Activated CD8-positive, alpha-beta memory T cell treated with anti-CD3 and anti-CD28 coated beads, Interleukin-2, amount 10 ng/mL, durations not matched to agents 7 days and 5 days (primary cell): ENCODE data around the gene PQBP1. TPM values are rescaled to one million over a fixed set of nuclear protein-coding genes. Genes with fewer than 3 reads are reported as not detected.
"Not testable (repeated sequence)": the region's sequence is repeated elsewhere in the genome, so short reads cannot be mapped to it uniquely, and the experiment has no call there.

Source experiments
- ATAC-seq: fragments of 150-1000 bp; cut with Tn5 transposase; one replicate; pipeline ENCODE4 v1.10.0; 2021; ENCODE audit warnings: moderate library complexity
- CTCF ChIA-PET: fragments of 350-600 bp; sonication (Branson Sonifier 250); formaldehyde crosslinking; loops from one replicate; lab custom pipeline; 2021; ENCODE audit warnings: antibody characterized with exemption; lab: Charles Lee
- DNase-seq: peaks from one replicate; pipeline ENCODE4 v3.0.0-alpha.2; 2020
- H3K27ac Mint-ChIP-seq: one replicate; pipeline ENCODE4 v1.8.0; 2021; ENCODE audit warnings: mild to moderate bottlenecking, mixed read lengths
- H3K27me3 Mint-ChIP-seq: one replicate; pipeline ENCODE4 v1.8.0; 2021; ENCODE audit warnings: mixed read lengths
- H3K36me3 Mint-ChIP-seq: one replicate; pipeline ENCODE4 v1.8.0; 2021; ENCODE audit warnings: mild to moderate bottlenecking, mixed read lengths
- H3K4me1 Mint-ChIP-seq: one replicate; pipeline ENCODE4 v1.8.0; 2021; ENCODE audit warnings: mixed read lengths
- H3K4me3 Mint-ChIP-seq: one replicate; pipeline ENCODE4 v1.8.0; 2021; ENCODE audit warnings: mild to moderate bottlenecking, moderate library complexity, mixed read lengths
- H3K9me3 Mint-ChIP-seq: one replicate; pipeline ENCODE4 v1.8.0; 2022; ENCODE audit warnings: low read depth, mixed read lengths
- total RNA-seq, 2 experiments: library from RNA; stranded (reverse); gene quantifications; one replicate each; pipeline ENCODE4 v1.2.3, GENCODE V29; 2021

PQBP1 gene, protein sequence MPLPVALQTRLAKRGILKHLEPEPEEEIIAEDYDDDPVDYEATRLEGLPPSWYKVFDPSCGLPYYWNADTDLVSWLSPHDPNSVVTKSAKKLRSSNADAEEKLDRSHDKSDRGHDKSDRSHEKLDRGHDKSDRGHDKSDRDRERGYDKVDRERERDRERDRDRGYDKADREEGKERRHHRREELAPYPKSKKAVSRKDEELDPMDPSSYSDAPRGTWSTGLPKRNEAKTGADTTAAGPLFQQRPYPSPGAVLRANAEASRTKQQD
- total RNA-seq = 10 to 100 TPM; 65.1 to 86.9 TPM

GRCh38 chrX:48897625-48898306, at the start of gene PQBP1, which contains the start of gene TIMM17B:
Gene PQBP1, plus strand, starts transcription at chrX:48897930. Its CDS starts 580 bp downstream, at chrX:48898510.
Gene TIMM17B, minus strand, starts transcription at chrX:48897768. Its CDS starts 19 bp downstream, at chrX:48897749.
- CTCF ChIA-PET = interaction anchor here (0.6 to 1.4 kb wide), 8 partner anchors 39 to 266 kb away, joined by 3 to 4 read pairs (median 3); no protein-coding TSS in a partner anchor
- peak within 1 kb of the TSS; percentile 80 for H3K4me3 Mint-ChIP-seq

DNA sequence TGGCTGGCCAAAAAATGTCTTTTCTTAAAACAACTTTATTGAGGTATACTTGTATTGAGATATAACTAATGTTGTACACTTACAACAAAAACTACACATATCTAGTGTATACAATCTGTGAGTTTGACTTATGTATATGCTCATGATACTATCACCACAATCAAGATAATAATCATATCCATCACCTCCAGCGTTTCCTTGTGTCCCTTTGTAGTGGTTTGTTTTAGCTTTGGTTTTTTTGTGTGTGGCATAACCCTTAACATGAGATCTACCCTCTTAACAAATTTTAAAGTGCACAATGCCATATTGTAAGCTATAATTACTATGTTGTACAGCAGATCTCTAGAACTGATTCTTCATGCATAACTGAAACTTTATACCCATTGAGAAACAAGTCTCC, 48.9 kb upstream of the PQBP1 start:
- no peak overlapping the region for H3K4me3 Mint-ChIP-seq
- CTCF ChIA-PET = no interaction called here
- H3K9me3 Mint-ChIP-seq = no peaks in the 10 kb centered on the region
- H3K36me3 Mint-ChIP-seq = peaks cover 1% of the 10 kb centered on the region
- ATAC-seq (no peak), DNase-seq (no peak)
- H3K27me3 Mint-ChIP-seq = peaks cover 5% of the 10 kb centered on the region
- peaks cover 3% of the 10 kb centered on the region for H3K4me1 Mint-ChIP-seq
- no peak overlapping the region for H3K27ac Mint-ChIP-seq

More at GRCh38 chrX:48897625-48898306, at the start of gene PQBP1, which contains the start of gene TIMM17B:
- ATAC-seq (peak; percentile 90), DNase-seq (peak; percentile 93)
- H3K9me3 Mint-ChIP-seq = no peaks in the 10 kb centered on the region
- H3K27ac Mint-ChIP-seq = peak within 1 kb of the TSS; percentile 97
- peaks cover 7% of the 10 kb centered on the region for H3K36me3 Mint-ChIP-seq
- no peaks in the 10 kb centered on the region for H3K27me3 Mint-ChIP-seq
- peaks cover 22% of the 10 kb centered on the region for H3K4me1 Mint-ChIP-seq

DNA sequence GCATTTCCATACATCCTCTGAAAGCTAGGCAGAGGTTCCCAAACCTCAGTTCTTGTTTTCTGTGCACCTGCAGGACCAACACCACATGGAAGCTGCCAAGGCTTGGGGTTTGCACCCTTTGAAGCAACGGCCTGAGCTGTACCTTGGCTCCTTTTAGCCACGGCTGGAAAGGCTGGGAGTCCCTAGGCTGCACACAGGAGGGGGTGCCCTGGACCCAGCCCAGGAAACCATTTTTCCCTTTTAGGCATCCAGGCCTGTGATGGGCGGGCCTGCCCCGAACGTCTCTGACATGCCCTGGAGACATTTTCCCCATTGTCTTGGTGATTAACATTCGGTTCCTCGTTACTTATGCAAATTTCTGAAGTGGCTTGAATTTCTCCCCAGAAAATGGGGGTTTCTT, 44.9 kb upstream of the PQBP1 start:
- H3K4me1 Mint-ChIP-seq = peaks cover 9% of the 10 kb centered on the region
- peaks cover 1% of the 10 kb centered on the region for H3K36me3 Mint-ChIP-seq
- no peaks in the 10 kb centered on the region for H3K9me3 Mint-ChIP-seq
- no peak overlapping the region for H3K4me3 Mint-ChIP-seq
- ATAC-seq (no peak), DNase-seq (no peak)
- H3K27me3 Mint-ChIP-seq = peaks cover 16% of the 10 kb centered on the region
- CTCF ChIA-PET = no interaction called here
- H3K27ac Mint-ChIP-seq = no peak overlapping the region

DNA sequence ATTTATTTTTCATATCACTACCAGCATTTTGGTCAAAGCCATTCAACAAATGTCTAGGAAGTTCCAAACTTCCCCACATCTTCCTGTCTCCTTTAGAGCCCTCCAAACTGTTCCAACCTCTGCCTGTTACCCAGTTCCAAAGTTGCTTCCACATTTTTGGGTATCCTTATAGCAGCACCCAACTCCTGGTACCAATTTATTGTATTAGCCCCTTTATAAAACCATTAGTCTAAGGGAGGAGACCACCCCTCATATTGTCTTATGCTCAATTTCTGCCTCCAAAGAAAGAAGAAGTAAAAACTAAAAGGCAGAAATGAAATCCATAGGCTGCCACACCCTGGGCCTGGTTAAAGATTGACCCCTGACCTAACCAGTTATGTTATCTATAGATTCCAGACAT, 44.2 kb upstream of the PQBP1 start:
- H3K27ac Mint-ChIP-seq, H3K4me3 Mint-ChIP-seq, ATAC-seq, CTCF ChIA-PET, H3K36me3 Mint-ChIP-seq, H3K4me1 Mint-ChIP-seq, H3K9me3 Mint-ChIP-seq, DNase-seq: not testable (repeated sequence)
- H3K27me3 Mint-ChIP-seq = peaks cover 16% of the 10 kb centered on the region

DNA sequence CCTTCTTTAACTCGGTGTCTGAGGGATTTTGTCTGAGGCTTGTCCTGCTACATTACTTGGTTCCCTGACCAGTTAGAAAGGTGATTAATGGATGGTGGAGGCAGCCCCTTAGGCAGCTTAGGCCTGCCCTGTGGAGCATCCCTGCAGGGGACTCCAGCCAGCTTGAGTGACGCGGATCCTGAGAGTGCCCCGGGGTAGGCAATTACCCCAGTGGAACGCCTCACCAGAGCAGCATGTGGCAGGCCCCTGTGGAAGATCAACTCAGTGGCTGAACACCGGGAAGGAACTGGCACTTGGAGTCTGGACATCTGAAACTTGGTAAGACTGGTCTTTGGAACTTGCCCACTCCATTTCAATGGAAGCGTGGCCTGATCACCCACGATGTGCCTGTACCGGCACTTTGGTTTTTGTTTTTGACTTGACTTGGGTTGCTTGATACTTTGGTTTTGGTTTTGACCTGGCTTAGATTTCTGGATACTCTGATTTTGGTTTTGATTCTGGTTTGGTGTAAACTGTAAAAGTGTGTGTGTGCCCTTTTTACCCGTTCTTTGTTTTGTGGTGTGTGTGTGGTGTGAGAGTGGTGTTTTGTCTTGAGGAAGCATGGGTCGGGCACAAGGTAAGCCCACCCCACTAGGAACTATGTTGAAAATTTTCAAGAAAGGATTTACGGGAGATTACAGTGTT, 43.5 kb upstream of the PQBP1 start:
- H3K36me3 Mint-ChIP-seq, DNase-seq, H3K27ac Mint-ChIP-seq, H3K9me3 Mint-ChIP-seq, CTCF ChIA-PET, ATAC-seq, H3K4me3 Mint-ChIP-seq, H3K4me1 Mint-ChIP-seq: not testable (repeated sequence)
- H3K27me3 Mint-ChIP-seq = peaks cover 12% of the 10 kb centered on the region

DNA sequence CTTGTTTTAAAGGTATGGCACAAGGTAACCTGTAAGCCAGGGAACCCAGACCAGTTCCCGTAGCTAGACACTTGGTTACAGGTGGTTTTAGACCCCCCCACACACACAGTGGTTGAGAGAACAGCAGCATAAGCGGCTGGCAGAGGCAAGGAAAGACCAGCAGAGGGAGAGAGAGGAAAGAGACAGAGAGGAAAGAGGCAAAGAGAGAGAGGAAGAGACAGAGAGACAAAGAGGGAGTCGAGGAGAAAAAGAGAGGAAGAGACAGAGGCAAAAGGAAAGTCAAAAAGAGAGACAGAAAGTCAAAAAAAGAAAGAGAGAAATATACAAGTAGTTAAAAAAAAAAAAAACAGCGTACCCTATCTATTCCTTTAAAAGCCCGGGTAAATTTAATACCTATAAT, 42.8 kb upstream of the PQBP1 start:
- DNase-seq (no peak), ATAC-seq (no peak)
- CTCF ChIA-PET = no interaction called here
- Mint-ChIP-seq H3K9me3 (no peaks in the 10 kb centered on the region), H3K27me3 (peaks cover 11% of the 10 kb centered on the region), H3K27ac (no peak overlapping the region), H3K4me3 (no peak overlapping the region), H3K4me1 (peaks cover 5% of the 10 kb centered on the region), H3K36me3 (peaks cover 1% of the 10 kb centered on the region)

GRCh38 chrX:48864210-48864609, 33.5 kb upstream of the PQBP1 start:
- Mint-ChIP-seq H3K36me3 (no peaks in the 10 kb centered on the region), H3K27ac (no peak overlapping the region), H3K4me1 (no peaks in the 10 kb centered on the region), H3K4me3 (no peak overlapping the region), H3K9me3 (no peaks in the 10 kb centered on the region), H3K27me3 (peaks cover 14% of the 10 kb centered on the region)
- no peak for DNase-seq
- CTCF ChIA-PET = no interaction called here
- no peak for ATAC-seq

DNA sequence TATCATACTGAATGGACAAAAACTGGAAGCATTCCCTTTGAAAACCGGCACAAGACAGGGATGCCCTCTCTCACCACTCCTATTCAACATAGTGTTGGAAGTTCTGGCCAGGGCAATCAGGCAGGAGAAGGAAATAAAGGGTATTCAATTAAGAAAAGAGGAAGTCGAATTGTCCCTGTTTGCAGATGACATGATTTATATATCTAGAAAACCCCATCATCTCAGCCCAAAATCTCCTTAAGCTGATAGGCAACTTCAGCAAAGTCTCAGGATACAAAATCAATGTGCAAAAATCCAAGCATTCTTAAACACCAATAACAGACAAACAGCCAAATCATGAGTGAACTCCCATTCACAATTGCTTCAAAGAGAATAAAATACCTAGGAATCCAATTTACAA, 25.7 kb upstream of the PQBP1 start:
- ATAC-seq, H3K27me3 Mint-ChIP-seq, H3K4me3 Mint-ChIP-seq, H3K4me1 Mint-ChIP-seq, H3K9me3 Mint-ChIP-seq, DNase-seq, H3K36me3 Mint-ChIP-seq, CTCF ChIA-PET, H3K27ac Mint-ChIP-seq: not testable (repeated sequence)

DNA sequence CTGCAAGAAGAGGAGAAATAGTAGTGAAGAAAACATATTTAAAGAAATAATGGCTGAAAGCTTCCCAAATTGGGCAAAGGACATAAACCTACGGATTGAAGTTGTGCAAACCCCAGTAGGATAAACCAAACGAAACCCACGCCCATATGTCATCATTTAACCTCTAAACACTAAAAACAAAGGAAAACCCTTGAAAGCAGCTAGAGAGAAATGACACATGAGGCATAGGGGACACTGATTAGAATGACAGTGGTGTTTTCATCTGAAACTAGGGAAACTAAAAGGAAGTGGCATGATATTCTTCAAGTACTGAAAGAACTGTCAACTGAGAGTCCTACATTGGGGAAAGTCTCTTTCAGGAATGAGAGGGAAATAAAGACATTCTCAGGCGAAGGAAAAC, 20.8 kb upstream of the PQBP1 start:
- CTCF ChIA-PET, H3K9me3 Mint-ChIP-seq, ATAC-seq, H3K36me3 Mint-ChIP-seq, DNase-seq, H3K4me3 Mint-ChIP-seq, H3K27ac Mint-ChIP-seq, H3K4me1 Mint-ChIP-seq: not testable (repeated sequence)
- H3K27me3 Mint-ChIP-seq = peaks cover 11% of the 10 kb centered on the region

DNA sequence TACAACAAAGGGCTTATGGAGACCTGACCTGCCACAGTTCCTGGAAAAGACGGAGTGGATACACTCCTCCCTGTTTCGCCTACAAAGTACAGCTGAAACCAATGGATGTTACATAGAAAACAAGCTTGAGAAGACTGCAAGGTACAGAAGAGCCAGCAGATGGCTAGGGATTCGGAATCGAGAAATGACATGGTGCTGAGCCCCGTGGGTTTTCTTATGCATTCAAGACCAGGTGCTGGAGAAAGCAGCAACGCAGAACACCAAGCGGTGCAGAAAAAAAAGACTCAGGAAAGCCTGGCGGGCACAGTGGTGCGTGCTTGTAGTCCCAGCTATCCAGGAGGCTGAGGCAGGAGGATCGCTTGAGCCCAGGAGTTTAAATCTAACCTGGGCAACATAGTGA, 14.0 kb upstream of the PQBP1 start:
- H3K36me3 Mint-ChIP-seq = no peaks in the 10 kb centered on the region
- H3K27me3 Mint-ChIP-seq = peaks cover 3% of the 10 kb centered on the region
- ATAC-seq = no peak
- H3K9me3 Mint-ChIP-seq = no peaks in the 10 kb centered on the region
- CTCF ChIA-PET = no interaction called here
- no peak overlapping the region for H3K4me3 Mint-ChIP-seq
- no peak overlapping the region for H3K27ac Mint-ChIP-seq
- H3K4me1 Mint-ChIP-seq = no peaks in the 10 kb centered on the region
- DNase-seq = no peak

DNA sequence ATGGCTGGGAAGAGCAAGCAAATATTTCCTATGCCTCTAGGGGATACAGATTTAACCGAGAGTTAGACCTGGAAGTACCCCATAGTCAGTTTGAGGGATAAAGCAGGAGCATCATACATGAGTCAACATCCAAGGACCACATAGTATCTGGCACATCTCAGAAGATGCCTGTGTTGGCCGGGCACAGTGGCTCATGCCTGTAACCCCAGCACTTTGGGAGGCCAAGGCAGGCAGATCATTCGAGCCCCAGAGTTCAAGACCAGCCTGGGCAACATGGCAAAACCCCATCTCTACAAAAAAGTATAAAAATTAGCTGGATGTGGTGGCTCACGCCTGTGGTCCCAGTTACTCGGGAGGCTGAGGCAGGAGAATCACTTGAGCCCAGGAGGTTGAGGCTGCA, 11.1 kb upstream of the PQBP1 start:
- H3K4me1 Mint-ChIP-seq, H3K27me3 Mint-ChIP-seq, ATAC-seq, H3K27ac Mint-ChIP-seq, DNase-seq, H3K36me3 Mint-ChIP-seq, H3K4me3 Mint-ChIP-seq, H3K9me3 Mint-ChIP-seq: not testable (repeated sequence)
- CTCF ChIA-PET = interaction anchor here (0.9 kb wide), 1 partner anchor 238 kb away, joined by 3 read pairs; no protein-coding TSS in a partner anchor

- CTCF ChIA-PET = interaction anchor here (1.2 to 2.4 kb wide), 5 partner anchors 21 to 242 kb away, joined by 3 to 7 read pairs (median 5); partner anchors contain the start of gene SLC35A2
- Mint-ChIP-seq H3K36me3 (peaks cover 3% of the 10 kb centered on the region), H3K4me1 (peaks cover 19% of the 10 kb centered on the region), H3K4me3 (peak overlapping the region; percentile 75), H3K9me3 (no peaks in the 10 kb centered on the region), H3K27ac (peak overlapping the region; percentile 66), H3K27me3 (no peaks in the 10 kb centered on the region)
- DNase-seq = no peak
- ATAC-seq = no peak
Measured at GRCh38 chrX:48890296-48890925, 7.3 kb upstream of the PQBP1 start.

- H3K9me3 Mint-ChIP-seq = no peaks in the 10 kb centered on the region
- CTCF ChIA-PET = interaction anchor here (0.7 to 2.4 kb wide), 9 partner anchors 21 to 276 kb away, joined by 3 to 7 read pairs (median 4); partner anchors contain the start of genes OTUD5 and SLC35A2
- peaks cover 21% of the 10 kb centered on the region for H3K4me1 Mint-ChIP-seq
- H3K27ac Mint-ChIP-seq = peak overlapping the region; percentile 66
- ATAC-seq (peak; percentile 50), DNase-seq (no peak)
- H3K36me3 Mint-ChIP-seq = peaks cover 3% of the 10 kb centered on the region
- H3K27me3 Mint-ChIP-seq = no peaks in the 10 kb centered on the region
- peak overlapping the region; percentile 75 for H3K4me3 Mint-ChIP-seq
Measured at GRCh38 chrX:48890934-48891401, 6.8 kb upstream of the PQBP1 start.
